GM12878 (cell line): ENCODE results near the gene RSF1. TPM values are rescaled to one million over a fixed set of nuclear protein-coding genes. Genes with fewer than 3 reads are reported as not detected.

ENCODE experiments used
- ATAC-seq: fragments of 200-7000 bp; cut with Tn5 transposase; 3 replicates; pipeline ENCODE4 v1.9.1; 2020; ENCODE audit warnings: mild to moderate bottlenecking, moderate library complexity
- BruUV-seq: library from RNA; stranded (reverse); fragments of 400-500 nt; replicated peaks from 2 replicates; lab custom pipeline; 2021; lab: Mats Ljungman, UMichigan
- CTCF ChIA-PET: fragments of 300-600 bp; sonication (Branson Sonifier 250); formaldehyde crosslinking; extraction: SDS; loops from one replicate; lab custom pipeline; 2021; ENCODE audit warnings: inconsistent platforms; lab: Yijun Ruan, JAX
- POLR2A ChIA-PET: fragments of 350-600 bp; formaldehyde crosslinking; extraction: SDS; loops from one replicate; lab custom pipeline; 2021; ENCODE audit warnings: inconsistent platforms; lab: Charles Lee
- RAD21 ChIA-PET: fragments of 300-600 bp; sonication (Branson Sonifier 250); formaldehyde crosslinking; loops from one replicate; lab custom pipeline; 2023; ENCODE audit warnings: antibody characterized with exemption; ENCODE audit not compliant: unreplicated experiment; lab: Charles Lee
- SMC1A ChIA-PET: fragments of 300-600 bp; sonication (Branson Sonifier 250); formaldehyde crosslinking; loops from one replicate; lab custom pipeline; 2023; ENCODE audit not compliant: unreplicated experiment, uncharacterized antibody; lab: Charles Lee
- DNase-seq: peaks from one replicate; pipeline ENCODE4 v3.0.0-alpha.2; 2011; ENCODE audit warnings: low read depth, low spot score
- FAIRE-seq: peaks from 3 replicates; lab custom pipeline; 2011; peaks lifted over from hg19 to GRCh38; lab: Jason Lieb, UNC
- H2AFZ ChIP-seq: 2 replicates; pipeline ENCODE4 v1.6.0; 2011; ENCODE audit warnings: low read depth, low read length, control low read depth; ENCODE audit not compliant: control insufficient read depth
- H3K27ac ChIP-seq: 2 replicates; pipeline ENCODE4 v1.5.1; 2011; ENCODE audit warnings: control low read depth; ENCODE audit not compliant: control insufficient read depth, insufficient read depth
- H3K27me3 ChIP-seq, 2 experiments: replicated peaks in 1 of 2; 2 replicates each; pipeline versions ENCODE4 v1.6.0 to v1.6.1; 2011; ENCODE audit warnings: low read length in 1 of 2; ENCODE audit not compliant: control insufficient read depth in 2 of 2, insufficient read depth in 2 of 2
- H3K36me3 ChIP-seq, 2 experiments: 2 replicates each; pipeline ENCODE4 v1.5.1; 2011; ENCODE audit warnings: low read length in 1 of 2; ENCODE audit not compliant: control insufficient read depth in 2 of 2, insufficient read depth in 2 of 2
- H3K4me1 ChIP-seq: 2 replicates; pipeline ENCODE4 v1.6.1; 2011; ENCODE audit warnings: mild to moderate bottlenecking, low read length, moderate library complexity, mixed read lengths; ENCODE audit not compliant: control insufficient read depth, insufficient read depth
- H3K4me2 ChIP-seq: 2 replicates; pipeline ENCODE4 v1.6.0; 2011; ENCODE audit warnings: control low read depth; ENCODE audit not compliant: control insufficient read depth, insufficient read depth
- H3K4me3 ChIP-seq: fragments of 200-600 bp; sonication (generic); 2 replicates; pipeline ENCODE4 v1.5.1; 2016
- H3K79me2 ChIP-seq: 2 replicates; pipeline ENCODE4 v1.6.0; 2011; ENCODE audit warnings: low read length; ENCODE audit not compliant: control insufficient read depth, insufficient read depth
- H3K9ac ChIP-seq: 2 replicates; pipeline ENCODE4 v1.8.0; 2011; ENCODE audit warnings: low read length, control low read depth, mixed read lengths; ENCODE audit not compliant: control insufficient read depth, insufficient read depth
- H3K9me3 ChIP-seq: replicated peaks from 3 replicates; pipeline ENCODE4 v1.5.1; 2011; ENCODE audit warnings: mild to moderate bottlenecking, low read length; ENCODE audit not compliant: control insufficient read depth, insufficient read depth
- H4K20me1 ChIP-seq: 2 replicates; pipeline ENCODE4 v1.6.0; 2011; ENCODE audit not compliant: control insufficient read depth, insufficient read depth
- ATF3 ChIP-seq: IDR thresholded peaks from 2 replicates; pipeline ENCODE4 v1.6.1; 2011; ENCODE audit warnings: low read depth, mild to moderate bottlenecking, low read length, moderate library complexity, borderline replicate concordance; ENCODE audit errors: extremely low read depth
- CUX1 ChIP-seq: IDR thresholded peaks from 2 replicates; pipeline ENCODE4 v1.6.1; 2012; ENCODE audit warnings: improper control_type of control experiment, low read depth, low read length; ENCODE audit not compliant: insufficient replicate concordance
- ESRRA ChIP-seq: IDR thresholded peaks from 2 replicates; pipeline ENCODE4 v1.6.1; 2012; ENCODE audit warnings: mild to moderate bottlenecking, low read length, improper control_type of control experiment
- IKZF2 ChIP-seq, 2 experiments: fragments of 450-650 bp; IDR thresholded peaks; 2 replicates each; pipeline ENCODE4 v1.6.1; 2017; ENCODE audit warnings: mild to moderate bottlenecking in 2 of 2, moderate library complexity in 2 of 2
- LARP7 ChIP-seq: fragments of 450-650 bp; IDR thresholded peaks from 2 replicates; pipeline ENCODE4 v1.6.1; 2017; ENCODE audit warnings: mild to moderate bottlenecking
- MEF2A ChIP-seq: IDR thresholded peaks from 2 replicates; pipeline ENCODE4 v1.6.1; 2011; ENCODE audit warnings: low read depth, mild to moderate bottlenecking, low read length, moderate library complexity; ENCODE audit not compliant: insufficient read depth
- MTA3 ChIP-seq: IDR thresholded peaks from 2 replicates; pipeline ENCODE4 v1.6.1; 2012; ENCODE audit warnings: low read length, inconsistent platforms, borderline replicate concordance
- MYB ChIP-seq: fragments of 150-350 bp; IDR thresholded peaks from 2 replicates; pipeline ENCODE4 v1.6.1; 2014; ENCODE audit warnings: mild to moderate bottlenecking, low read depth, low read length, borderline replicate concordance
- MYC ChIP-seq: IDR thresholded peaks from 2 replicates; pipeline ENCODE4 v1.6.1; 2011; ENCODE audit warnings: mild to moderate bottlenecking, low read length, moderate library complexity, inconsistent platforms; ENCODE audit not compliant: insufficient read depth, insufficient replicate concordance, insufficient read length, severe bottlenecking
- NR2C1 ChIP-seq: fragments of 450-650 bp; IDR thresholded peaks from 2 replicates; pipeline ENCODE4 v1.6.1; 2017; ENCODE audit warnings: antibody characterized with exemption, mild to moderate bottlenecking, moderate library complexity
- SMARCA5 ChIP-seq: fragments of 450-650 bp; IDR thresholded peaks from 2 replicates; pipeline ENCODE4 v1.6.1; 2017; ENCODE audit warnings: mild to moderate bottlenecking
- TCF7 ChIP-seq: IDR thresholded peaks from 2 replicates; pipeline ENCODE4 v1.6.1; 2014; ENCODE audit warnings: antibody characterized with exemption, borderline replicate concordance
- YBX1 ChIP-seq: fragments of 450-650 bp; IDR thresholded peaks from 2 replicates; pipeline ENCODE4 v1.6.1; 2016; ENCODE audit warnings: antibody characterized with exemption
- WGBS: methylation state at CpG from one replicate; pipeline ENCODE4 v1.1.6; 2016; ENCODE audit warnings: low lambda C conversion rate; ENCODE audit not compliant: insufficient replicate concordance, insufficient coverage; ENCODE audit errors: missing lambda C conversion rate; 5-methylcytosine and 5-hydroxymethylcytosine counted together
- in situ Hi-C: fragments of 300-500 bp; cut with MboI; formaldehyde crosslinking; loops from 9 replicates; pipeline ENCODE4 v1.14.3; 2018; ENCODE audit warnings: mixed read lengths
- intact Hi-C: fragments of 100-400 bp; cut with micrococcal nuclease; formaldehyde crosslinking; loops from one replicate; pipeline ENCODE4 v1.14.2; 2022; ENCODE audit not compliant: unreplicated experiment
- polyA plus RNA-seq, 11 experiments: library from polyadenylated mRNA; depleted of rRNA in 4 of 11; unstranded in 6 of 11; stranded (reverse) in 5 of 11; fragments of >200 nt; fragmentation: Nextera tagmentation in 4 of 11; fragmentation: Illumina TruSeq in 1 of 11; extraction: Ambion mirVana in 4 of 11; extraction: Trizol in 1 of 11; gene quantifications; 1 replicate in 1 of 11; 2 replicates in 10 of 11; pipeline versions ENCODE4 v1.2.1 to v1.2.3, GENCODE V29; 2011 to 2016; ENCODE audit warnings: inconsistent platforms in 2 of 11, missing spikeins in 2 of 11, low read depth in 1 of 11
- total RNA-seq, 4 experiments: library from RNA; depleted of rRNA in 3 of 4; stranded (reverse); fragments of >200 nt in 3 of 4; fragmentation: Illumina TruSeq in 1 of 4; extraction: Trizol in 1 of 4; gene quantifications; 2 replicates each; pipeline versions ENCODE4 v1.2.1 to v1.2.3, GENCODE V29; 2013 to 2021
- TF ChIP-seq, protein P1 (sequence below): fragments of 150-350 bp; IDR thresholded peaks from 2 replicates; pipeline ENCODE4 v1.6.1; 2016; ENCODE audit warnings: low read depth, low read length
- TF ChIP-seq, protein P2 (sequence below): fragments of 150-350 bp; IDR thresholded peaks from 2 replicates; pipeline ENCODE4 v1.6.1; 2014; ENCODE audit warnings: mild to moderate bottlenecking, low read depth, low read length

Gene RSF1
- total and polyA plus RNA-seq, 10 of the 15 experiments (the other 5 are each of a cell fraction or from before 2014, with no cell fraction given): 9.0 to 45.3 (median 30.0) TPM

DNA sequence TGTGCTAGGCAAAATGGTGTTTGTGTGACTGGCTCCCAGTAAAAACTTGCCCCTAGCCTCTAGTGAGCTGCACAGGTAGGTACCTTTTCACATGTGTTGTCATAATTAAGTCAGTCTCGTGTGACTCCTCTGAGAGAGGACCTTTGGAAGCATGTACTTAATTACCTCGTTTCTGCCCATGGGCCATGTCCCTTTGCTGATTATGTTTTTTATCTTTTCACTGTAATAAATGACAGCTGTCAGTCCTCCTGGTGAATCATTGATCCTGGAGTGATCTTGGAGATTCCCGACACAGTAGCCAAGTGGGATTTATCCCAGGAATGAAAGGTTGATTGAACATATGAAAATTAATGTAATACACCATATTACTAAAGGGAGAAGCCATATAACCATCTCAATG lies 170.4 kb downstream of the RSF1 start:
- no TSS peak for BruUV-seq
- in situ Hi-C loops: no loop called here
- Histone ChIP-seq H3K4me2 (no peak overlapping the region), H4K20me1 (no peaks in the 10 kb centered on the region), H2AFZ (no peak overlapping the region), H3K36me3 (no peaks in the 10 kb centered on the region), H3K4me1 (no peaks in the 10 kb centered on the region), H3K9ac (no peak overlapping the region), H3K27ac (no peak overlapping the region), H3K9me3 (no peaks in the 10 kb centered on the region), H3K27me3 (no peaks in the 10 kb centered on the region), H3K79me2 (no peaks in the 10 kb centered on the region), H3K4me3 (no peak overlapping the region)
- ChIA-PET SMC1A (no interaction called here), RAD21 (no interaction called here), CTCF (interaction anchor here (1.0 kb wide), 1 partner anchor 14 kb away, joined by 3 read pairs; no protein-coding TSS in a partner anchor), POLR2A (no interaction called here)
- WGBS: 17% methylated on average over 3 of the region's 3 CpGs
- intact Hi-C loops: no loop called here
- FAIRE-seq (no peak), ATAC-seq (no peak), DNase-seq (no peak)
- TF ChIP-seq, protein P1, sequence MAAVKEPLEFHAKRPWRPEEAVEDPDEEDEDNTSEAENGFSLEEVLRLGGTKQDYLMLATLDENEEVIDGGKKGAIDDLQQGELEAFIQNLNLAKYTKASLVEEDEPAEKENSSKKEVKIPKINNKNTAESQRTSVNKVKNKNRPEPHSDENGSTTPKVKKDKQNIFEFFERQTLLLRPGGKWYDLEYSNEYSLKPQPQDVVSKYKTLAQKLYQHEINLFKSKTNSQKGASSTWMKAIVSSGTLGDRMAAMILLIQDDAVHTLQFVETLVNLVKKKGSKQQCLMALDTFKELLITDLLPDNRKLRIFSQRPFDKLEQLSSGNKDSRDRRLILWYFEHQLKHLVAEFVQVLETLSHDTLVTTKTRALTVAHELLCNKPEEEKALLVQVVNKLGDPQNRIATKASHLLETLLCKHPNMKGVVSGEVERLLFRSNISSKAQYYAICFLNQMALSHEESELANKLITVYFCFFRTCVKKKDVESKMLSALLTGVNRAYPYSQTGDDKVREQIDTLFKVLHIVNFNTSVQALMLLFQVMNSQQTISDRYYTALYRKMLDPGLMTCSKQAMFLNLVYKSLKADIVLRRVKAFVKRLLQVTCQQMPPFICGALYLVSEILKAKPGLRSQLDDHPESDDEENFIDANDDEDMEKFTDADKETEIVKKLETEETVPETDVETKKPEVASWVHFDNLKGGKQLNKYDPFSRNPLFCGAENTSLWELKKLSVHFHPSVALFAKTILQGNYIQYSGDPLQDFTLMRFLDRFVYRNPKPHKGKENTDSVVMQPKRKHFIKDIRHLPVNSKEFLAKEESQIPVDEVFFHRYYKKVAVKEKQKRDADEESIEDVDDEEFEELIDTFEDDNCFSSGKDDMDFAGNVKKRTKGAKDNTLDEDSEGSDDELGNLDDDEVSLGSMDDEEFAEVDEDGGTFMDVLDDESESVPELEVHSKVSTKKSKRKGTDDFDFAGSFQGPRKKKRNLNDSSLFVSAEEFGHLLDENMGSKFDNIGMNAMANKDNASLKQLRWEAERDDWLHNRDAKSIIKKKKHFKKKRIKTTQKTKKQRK: no peak
- TF ChIP-seq ATF3 (no peak), MTA3 (no peak), IKZF2 (IDR thresholded peaks at IDR 0.05) (no peak), SMARCA5 (no peak), ESRRA (no peak), MYC (no peak), LARP7 (no peak), TCF7 (no peak), MEF2A (no peak), CUX1 (no peak), NR2C1 (no peak), YBX1 (no peak), MYB (no peak)
- TF ChIP-seq, protein P2, sequence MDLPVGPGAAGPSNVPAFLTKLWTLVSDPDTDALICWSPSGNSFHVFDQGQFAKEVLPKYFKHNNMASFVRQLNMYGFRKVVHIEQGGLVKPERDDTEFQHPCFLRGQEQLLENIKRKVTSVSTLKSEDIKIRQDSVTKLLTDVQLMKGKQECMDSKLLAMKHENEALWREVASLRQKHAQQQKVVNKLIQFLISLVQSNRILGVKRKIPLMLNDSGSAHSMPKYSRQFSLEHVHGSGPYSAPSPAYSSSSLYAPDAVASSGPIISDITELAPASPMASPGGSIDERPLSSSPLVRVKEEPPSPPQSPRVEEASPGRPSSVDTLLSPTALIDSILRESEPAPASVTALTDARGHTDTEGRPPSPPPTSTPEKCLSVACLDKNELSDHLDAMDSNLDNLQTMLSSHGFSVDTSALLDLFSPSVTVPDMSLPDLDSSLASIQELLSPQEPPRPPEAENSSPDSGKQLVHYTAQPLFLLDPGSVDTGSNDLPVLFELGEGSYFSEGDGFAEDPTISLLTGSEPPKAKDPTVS: no peak
